Measurements from ENCODE around the gene ZNF575.
A peak's percentile ranks its signal among the peaks of the same experiment; 100 is the strongest.
"Not testable (repeated sequence)": the region's sequence is repeated elsewhere in the genome, so short reads cannot be mapped to it uniquely, and the experiment has no call there.

The ZNF575 gene

DNA sequence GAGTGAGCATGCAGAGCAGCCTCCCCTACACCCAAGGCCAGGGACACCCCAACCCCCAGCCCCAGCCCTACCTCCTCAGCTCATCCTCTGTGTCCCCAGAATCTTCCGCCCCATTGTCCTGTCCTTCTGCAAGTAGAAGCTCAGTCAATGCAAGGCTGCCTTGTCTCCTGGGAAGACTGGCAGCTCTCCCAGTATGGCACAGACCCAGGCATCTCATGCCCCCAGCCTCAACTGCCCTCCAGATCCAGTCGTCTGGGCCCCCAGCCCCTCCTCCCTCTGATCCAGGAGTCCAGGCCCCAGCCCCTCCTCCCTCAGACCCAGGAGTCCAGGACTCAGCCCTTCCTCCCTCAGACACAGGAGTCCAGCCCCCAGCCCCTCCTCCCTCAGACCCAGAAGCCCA lies 13.0 kb downstream of the ZNF575 start:
- Mint-ChIP-seq H3K4me3 (no peak overlapping the region), H3K9me3 (no peaks in the 10 kb centered on the region), H3K36me3 (ENCODE audit: low read depth) (peaks cover 31% of the 10 kb centered on the region), H3K27ac (no peak overlapping the region), H3K27me3 (no peaks in the 10 kb centered on the region), H3K4me1 (ENCODE audit: low read depth) (no peaks in the 10 kb centered on the region)

DNA sequence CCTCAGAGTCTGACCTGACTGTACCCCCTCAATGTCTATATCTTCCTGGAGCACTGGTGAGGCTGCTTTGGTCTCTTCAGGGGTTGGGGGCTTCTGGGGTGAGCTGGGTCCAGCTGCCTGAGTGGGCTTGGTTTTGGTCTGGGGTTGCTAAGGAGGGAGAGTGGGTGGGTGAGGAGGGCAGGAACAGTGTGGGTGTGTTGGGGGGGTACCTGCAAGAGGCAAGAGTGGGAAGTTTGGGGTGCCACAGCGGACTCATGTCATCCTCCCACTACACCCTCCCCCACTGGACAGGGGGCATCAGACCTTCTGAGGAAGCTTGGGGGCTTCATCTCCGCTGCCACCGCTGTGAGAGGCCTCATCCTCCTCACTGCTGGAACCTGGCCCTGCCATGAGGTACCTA lies 13.6 kb downstream of the ZNF575 start:
- H3K4me3 Mint-ChIP-seq, result no peak overlapping the region
- H3K27ac Mint-ChIP-seq, result no peak overlapping the region
- no peaks in the 10 kb centered on the region for H3K4me1 Mint-ChIP-seq (ENCODE audit: low read depth)
- H3K27me3 Mint-ChIP-seq, result no peaks in the 10 kb centered on the region
- H3K9me3 Mint-ChIP-seq, result no peaks in the 10 kb centered on the region
- peaks cover 28% of the 10 kb centered on the region for H3K36me3 Mint-ChIP-seq (ENCODE audit: low read depth)

DNA sequence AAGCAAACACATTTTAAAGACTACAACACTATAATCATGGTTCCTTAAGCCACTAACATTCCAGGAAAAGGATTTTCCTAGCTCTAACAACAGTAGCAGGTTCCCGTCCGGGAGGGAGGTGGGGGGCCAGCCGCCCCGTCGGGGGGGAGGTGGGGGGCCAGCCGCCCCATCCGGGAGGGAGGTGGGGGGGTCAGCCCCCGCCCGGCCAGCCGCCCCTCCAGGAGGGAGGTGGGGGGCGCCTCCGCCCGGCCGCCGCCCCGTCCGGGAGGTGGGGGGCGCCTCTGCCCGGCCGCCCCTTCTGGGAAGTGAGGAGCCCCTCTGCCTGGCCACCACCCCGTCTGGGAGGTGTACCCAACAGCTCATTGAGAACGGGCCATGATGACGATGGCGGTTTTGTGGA lies 14.9 kb downstream of the ZNF575 start:
- not testable (repeated sequence) for H3K4me1 Mint-ChIP-seq (ENCODE audit: low read depth); H3K27me3 Mint-ChIP-seq; H3K4me3 Mint-ChIP-seq; H3K27ac Mint-ChIP-seq; H3K9me3 Mint-ChIP-seq
- H3K36me3 Mint-ChIP-seq (ENCODE audit: low read depth), result peaks cover 29% of the 10 kb centered on the region

DNA sequence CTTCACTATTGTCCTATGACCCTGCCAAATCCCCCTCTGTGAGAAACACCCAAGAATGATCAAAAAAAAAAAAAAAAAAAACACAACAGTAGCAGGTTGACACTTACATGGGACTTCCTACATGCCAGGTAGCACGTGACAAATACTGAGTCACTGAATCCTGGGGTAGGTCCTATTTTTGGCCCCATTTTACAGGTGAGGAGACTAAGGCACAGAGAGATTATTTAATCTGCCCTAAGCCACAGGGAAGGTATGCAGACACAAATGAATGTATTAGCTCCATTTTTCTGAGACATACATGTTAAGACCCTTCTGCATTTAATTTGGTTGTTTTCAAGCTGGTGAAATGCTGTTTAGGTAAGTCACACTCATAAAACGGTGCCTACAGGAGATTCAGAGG lies 15.7 kb downstream of the ZNF575 start:
- Mint-ChIP-seq H3K9me3 (no peaks in the 10 kb centered on the region), H3K27me3 (no peaks in the 10 kb centered on the region), H3K27ac (no peak overlapping the region), H3K36me3 (ENCODE audit: low read depth) (peaks cover 27% of the 10 kb centered on the region), H3K4me3 (no peak overlapping the region), H3K4me1 (ENCODE audit: low read depth) (no peaks in the 10 kb centered on the region)

DNA sequence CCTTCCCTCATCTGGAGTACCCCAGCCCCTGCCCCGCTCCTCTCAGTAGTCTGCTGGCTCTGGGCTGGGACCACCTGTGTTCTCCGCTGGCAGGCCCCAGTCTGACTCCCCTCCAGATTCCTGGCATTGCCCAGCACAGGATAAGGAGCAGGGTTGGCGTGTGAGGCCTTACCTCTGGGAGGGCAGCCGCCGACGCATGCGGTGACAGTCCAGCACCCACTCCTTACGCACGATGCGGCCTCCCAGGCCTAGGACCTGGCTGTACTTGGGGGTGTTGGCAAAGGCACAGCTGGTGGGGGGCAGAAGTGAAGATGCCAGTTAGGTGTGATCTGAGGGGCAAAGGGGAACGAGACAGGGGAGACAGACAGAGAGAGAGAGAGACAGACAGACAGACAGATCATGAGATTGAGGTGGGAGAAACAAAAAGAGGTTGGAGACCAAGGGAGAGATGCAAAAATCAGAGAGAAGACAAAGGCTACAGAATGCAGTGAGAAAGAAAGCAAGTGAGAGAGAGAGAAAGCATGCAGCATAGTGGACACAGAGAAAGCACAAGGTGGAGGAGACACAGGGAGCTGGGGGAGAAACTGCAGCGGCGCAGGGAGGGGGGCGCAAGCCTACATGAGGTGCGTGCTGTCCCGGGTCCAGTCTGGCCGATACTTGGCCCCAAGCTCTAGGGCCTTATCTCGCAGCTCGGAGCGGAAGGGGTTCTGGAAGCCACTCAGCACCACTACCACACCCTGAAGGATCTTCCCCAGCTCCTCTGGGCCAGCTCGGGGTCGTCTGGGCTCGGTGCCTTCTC lies 18.6 kb downstream of the ZNF575 start:
- H3K9me3 Mint-ChIP-seq, result no peaks in the 10 kb centered on the region
- H3K27ac Mint-ChIP-seq, result no peak overlapping the region
- peaks cover 9% of the 10 kb centered on the region for H3K4me1 Mint-ChIP-seq (ENCODE audit: low read depth)
- H3K4me3 Mint-ChIP-seq, result no peak overlapping the region
- peaks cover 42% of the 10 kb centered on the region for H3K36me3 Mint-ChIP-seq (ENCODE audit: low read depth)
- H3K27me3 Mint-ChIP-seq, result no peaks in the 10 kb centered on the region

DNA sequence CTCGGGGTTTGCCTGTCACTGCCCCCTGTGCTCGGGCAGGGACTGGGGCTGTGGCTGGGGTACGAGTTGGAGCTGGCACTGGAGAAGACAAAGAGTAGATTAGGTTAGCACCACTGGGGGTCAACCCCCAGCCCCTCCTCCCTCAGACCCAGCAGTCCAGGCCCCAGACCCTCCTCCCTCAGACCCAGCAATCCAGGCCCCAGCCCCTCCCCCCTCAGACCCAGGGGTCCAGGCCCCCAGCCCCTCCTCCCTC lies 19.1 kb downstream of the ZNF575 start:
- Mint-ChIP-seq H3K36me3 (ENCODE audit: low read depth) (peaks cover 42% of the 10 kb centered on the region), H3K27ac (no peak overlapping the region), H3K9me3 (no peaks in the 10 kb centered on the region), H3K27me3 (no peaks in the 10 kb centered on the region), H3K4me3 (no peak overlapping the region), H3K4me1 (ENCODE audit: low read depth) (peaks cover 9% of the 10 kb centered on the region)

DNA sequence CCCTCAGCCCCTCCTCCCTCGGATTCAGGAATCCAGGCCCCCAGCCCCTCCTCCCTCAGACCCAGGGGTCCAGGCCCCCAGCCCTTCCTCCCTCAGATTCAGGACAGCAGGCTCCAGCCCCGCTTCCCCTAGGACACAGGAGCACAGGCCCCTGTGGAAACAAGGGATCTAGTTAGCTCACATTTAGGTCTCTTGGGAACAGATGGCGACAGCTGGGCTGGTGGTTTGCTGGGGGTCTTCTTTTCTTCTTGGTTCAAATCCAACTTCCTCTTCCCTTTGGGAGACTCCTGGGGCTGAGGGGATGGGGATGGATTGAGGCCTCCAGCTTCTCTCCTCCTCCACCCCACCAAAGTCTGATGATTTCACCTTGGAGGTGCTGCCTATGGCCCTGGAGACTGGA lies 19.6 kb downstream of the ZNF575 start:
- Mint-ChIP-seq H3K27ac (no peak overlapping the region), H3K4me1 (ENCODE audit: low read depth) (peaks cover 9% of the 10 kb centered on the region), H3K9me3 (no peaks in the 10 kb centered on the region), H3K4me3 (no peak overlapping the region), H3K27me3 (no peaks in the 10 kb centered on the region), H3K36me3 (ENCODE audit: low read depth) (peaks cover 42% of the 10 kb centered on the region)

DNA sequence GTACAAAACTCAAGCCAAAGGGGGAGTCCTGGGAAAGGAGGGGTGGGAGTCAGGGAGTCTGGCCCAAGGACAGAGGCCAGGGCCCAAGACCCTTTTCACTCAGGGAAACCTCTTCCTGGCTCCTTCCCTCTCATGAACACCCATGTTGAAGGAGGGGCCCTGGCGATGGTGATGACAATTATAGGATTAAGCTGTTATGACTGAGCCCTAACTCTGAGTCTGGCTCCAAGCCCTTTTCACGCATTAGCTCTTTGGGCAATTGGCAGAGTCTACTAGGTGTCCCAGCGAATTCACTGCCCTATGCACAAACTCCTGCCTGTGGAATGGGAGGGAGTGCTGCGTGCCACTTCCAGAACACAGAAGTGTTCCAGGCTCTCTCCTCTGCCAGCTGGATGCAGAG lies 20.7 kb downstream of the ZNF575 start:
- peaks cover 9% of the 10 kb centered on the region for H3K4me1 Mint-ChIP-seq (ENCODE audit: low read depth)
- H3K9me3 Mint-ChIP-seq, result no peaks in the 10 kb centered on the region
- no peaks in the 10 kb centered on the region for H3K27me3 Mint-ChIP-seq
- peaks cover 43% of the 10 kb centered on the region for H3K36me3 Mint-ChIP-seq (ENCODE audit: low read depth)
- no peak overlapping the region for H3K27ac Mint-ChIP-seq
- no peak overlapping the region for H3K4me3 Mint-ChIP-seq

DNA sequence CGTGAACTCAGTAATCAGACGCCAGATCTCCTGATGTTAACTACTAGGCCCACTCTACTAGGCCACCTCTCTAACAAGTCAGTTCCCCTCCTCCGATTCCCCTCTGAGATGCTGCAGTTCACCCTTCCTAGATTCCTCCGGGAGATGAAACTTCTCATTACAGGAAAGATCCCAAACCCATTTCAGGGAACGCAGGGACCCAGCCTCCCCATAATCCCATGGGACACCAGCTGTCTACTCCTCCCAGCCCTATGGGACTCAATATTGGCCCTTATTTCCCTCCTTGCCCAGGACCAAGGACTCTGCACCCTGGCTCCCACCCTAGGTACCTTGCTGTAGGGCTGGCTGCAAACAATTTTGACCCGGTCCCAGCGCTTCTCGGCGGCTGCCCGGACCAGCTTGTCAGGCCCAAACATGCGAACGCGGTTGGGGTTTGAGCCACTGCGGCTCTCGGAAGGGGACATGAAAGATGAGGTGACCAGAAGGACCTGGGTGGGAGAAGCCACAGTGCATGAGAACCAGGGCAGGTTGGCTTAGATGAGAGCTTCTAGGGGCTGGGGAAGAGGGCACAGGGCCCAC lies 21.4 kb downstream of the ZNF575 start:
- Mint-ChIP-seq H3K4me3 (no peak overlapping the region), H3K27me3 (no peaks in the 10 kb centered on the region), H3K9me3 (no peaks in the 10 kb centered on the region), H3K36me3 (ENCODE audit: low read depth) (peaks cover 42% of the 10 kb centered on the region), H3K4me1 (ENCODE audit: low read depth) (peaks cover 9% of the 10 kb centered on the region), H3K27ac (no peak overlapping the region)

DNA sequence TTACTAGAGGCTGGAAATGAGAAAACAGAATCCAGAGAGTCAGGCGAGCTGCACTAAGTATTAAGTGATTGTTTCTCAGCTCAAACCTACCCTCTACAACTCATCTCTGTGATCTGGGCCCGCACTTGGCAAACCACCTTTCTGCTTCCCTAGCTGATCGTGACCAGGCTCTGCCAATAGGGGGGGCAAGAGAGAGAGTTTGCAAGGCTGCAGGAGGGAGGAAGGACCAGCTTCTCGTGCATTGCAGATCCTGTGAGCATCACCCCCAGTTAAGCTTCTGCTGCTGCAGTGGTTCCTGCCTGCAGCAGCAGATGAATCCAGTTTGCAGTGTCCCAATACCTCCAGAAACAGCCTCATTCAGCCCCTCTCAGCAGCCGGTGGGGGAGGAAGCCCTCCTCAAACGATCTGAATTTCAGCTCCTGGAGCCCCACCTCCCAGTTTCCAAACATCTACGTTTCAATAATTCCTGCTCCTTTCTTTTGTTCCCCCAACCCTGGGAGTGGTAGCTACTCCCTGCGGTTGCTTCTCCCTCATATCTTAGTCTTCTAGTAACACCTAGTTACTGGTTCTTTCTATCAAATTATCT lies 22.3 kb downstream of the ZNF575 start:
- Mint-ChIP-seq H3K27ac (no peak overlapping the region), H3K4me1 (ENCODE audit: low read depth) (peaks cover 11% of the 10 kb centered on the region), H3K36me3 (ENCODE audit: low read depth) (peaks cover 42% of the 10 kb centered on the region)

DNA sequence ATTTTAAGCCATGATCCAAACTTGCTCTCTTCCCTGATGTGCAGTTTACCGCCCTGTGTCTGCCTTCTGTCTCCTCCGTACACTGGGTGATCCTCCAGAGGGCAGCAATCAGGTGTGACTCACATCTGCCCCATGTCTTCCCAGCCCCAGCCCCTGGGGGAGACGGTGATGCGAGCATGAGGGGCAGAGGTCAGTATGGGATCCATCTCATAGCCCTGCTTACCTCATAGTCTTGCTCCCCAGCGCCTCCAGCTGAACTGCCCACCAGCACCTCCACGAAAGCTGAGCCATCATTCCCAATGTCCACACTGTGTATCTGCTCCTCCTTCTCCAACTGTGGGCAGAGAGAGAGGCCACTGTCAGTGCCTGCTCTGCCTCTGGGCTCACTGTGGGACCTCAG lies 27.7 kb downstream of the ZNF575 start:
- peaks cover 40% of the 10 kb centered on the region for H3K36me3 Mint-ChIP-seq (ENCODE audit: low read depth)
- no peaks in the 10 kb centered on the region for H3K9me3 Mint-ChIP-seq
- H3K27ac Mint-ChIP-seq, result peak overlapping the region; percentile 80
- peaks cover 53% of the 10 kb centered on the region for H3K4me1 Mint-ChIP-seq (ENCODE audit: low read depth)
- H3K27me3 Mint-ChIP-seq, result no peaks in the 10 kb centered on the region
- no peak overlapping the region for H3K4me3 Mint-ChIP-seq

More for the DNA sequence above, 22.3 kb downstream of the ZNF575 start:
- Mint-ChIP-seq H3K27me3 (no peaks in the 10 kb centered on the region), H3K4me3 (no peak overlapping the region), H3K9me3 (no peaks in the 10 kb centered on the region)

DNA sequence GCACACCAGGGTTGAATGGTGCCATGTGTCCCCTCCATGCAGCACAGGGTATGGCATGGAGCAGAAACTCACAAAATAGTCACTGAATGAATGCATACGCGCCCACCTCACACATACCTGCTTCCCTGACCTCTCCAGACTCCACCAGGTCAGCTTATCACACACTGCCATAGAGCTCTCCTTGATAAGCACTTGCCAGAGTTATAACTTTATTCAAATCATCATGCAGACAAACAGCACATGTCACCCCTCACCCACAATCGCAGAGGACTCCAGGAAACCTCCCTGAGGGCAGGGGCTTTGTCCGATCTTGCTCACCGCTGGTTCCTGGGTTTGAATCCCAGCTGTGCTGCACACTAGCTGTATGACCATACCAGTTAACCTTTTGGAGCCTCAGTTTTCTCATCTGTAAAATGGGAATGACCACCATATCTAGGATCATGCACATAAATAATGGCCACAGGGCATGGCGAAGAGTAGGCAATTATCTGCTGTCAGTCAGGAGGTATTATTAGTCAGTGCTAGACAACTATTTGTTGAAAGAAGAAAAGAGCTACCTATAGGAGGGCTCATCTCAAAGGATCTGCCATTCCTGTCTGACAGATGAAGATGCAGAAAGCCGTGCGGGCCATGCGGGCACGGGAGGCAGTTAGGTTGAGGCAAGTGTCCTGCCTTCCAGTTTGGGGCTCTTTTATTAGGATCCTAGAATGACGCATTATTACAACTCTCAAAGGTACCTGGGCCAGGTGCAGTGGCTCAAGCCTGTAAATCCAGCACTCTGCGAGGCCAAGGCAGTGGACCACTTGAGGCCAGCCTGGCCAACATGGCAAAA lies 28.4 kb downstream of the ZNF575 start:
- H3K4me3 Mint-ChIP-seq, result no peak overlapping the region
- peak overlapping the region; percentile 88 for H3K27ac Mint-ChIP-seq
- H3K36me3 Mint-ChIP-seq (ENCODE audit: low read depth), result peaks cover 40% of the 10 kb centered on the region
- H3K27me3 Mint-ChIP-seq, result no peaks in the 10 kb centered on the region
- H3K9me3 Mint-ChIP-seq, result no peaks in the 10 kb centered on the region
- peaks cover 54% of the 10 kb centered on the region for H3K4me1 Mint-ChIP-seq (ENCODE audit: low read depth)

DNA sequence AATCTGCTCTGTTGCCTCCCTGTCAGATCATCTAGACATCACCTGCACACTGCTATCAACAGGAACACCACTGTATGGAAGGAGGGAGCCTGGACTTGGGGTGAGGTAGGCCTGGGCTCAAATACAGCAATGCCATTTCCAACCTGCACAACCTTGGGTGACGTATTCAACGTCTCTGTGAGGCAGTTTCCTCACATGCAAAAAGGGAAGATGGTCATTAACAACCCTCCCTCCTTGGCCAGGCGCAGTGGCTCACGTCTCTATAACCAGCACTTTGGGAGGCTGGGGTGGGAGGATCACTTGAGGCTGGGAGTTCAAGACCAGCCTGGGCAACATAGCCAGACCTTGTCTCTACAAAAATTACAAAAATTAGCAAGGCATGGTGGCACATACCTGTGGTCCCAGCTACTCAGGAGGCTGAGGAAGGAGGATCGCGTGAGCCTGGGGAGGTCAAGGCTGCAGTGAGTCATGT lies 29.3 kb downstream of the ZNF575 start:
- Mint-ChIP-seq H3K9me3 (no peaks in the 10 kb centered on the region), H3K36me3 (ENCODE audit: low read depth) (peaks cover 43% of the 10 kb centered on the region), H3K4me3 (peak overlapping the region; percentile 65), H3K27me3 (no peaks in the 10 kb centered on the region), H3K27ac (peak overlapping the region; percentile 88), H3K4me1 (ENCODE audit: low read depth) (peaks cover 58% of the 10 kb centered on the region)

DNA sequence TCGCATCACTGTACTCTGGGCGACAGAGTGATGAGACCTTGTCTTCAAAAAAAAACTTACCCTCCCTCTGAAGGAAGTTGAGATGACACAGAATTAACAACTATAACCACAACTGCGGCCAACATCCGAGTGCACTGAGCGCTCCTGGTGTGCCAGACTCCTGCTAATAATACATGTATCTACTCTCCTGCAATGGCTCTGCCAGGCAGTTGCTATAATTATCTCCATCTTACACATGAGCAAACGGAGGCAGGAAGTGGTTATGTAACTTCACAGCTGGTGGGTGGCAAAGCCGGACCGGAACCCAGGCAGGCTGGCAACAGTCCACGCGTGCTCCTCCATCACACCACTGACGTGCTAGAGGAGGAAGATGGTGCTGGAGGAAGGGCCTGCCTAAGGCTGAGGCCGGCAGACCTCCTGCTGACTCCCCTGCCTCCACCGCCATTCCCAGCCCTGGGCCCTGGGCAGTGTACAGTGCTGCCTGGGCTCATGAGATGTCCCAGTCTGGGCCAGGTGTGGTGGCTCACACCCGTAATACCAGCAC lies 29.8 kb downstream of the ZNF575 start:
- Mint-ChIP-seq H3K27me3 (no peaks in the 10 kb centered on the region), H3K4me3 (peak overlapping the region; percentile 65), H3K27ac (peak overlapping the region; percentile 88), H3K4me1 (ENCODE audit: low read depth) (peaks cover 58% of the 10 kb centered on the region), H3K36me3 (ENCODE audit: low read depth) (peaks cover 42% of the 10 kb centered on the region), H3K9me3 (no peaks in the 10 kb centered on the region)

Data from stimulated activated naive CD8-positive, alpha-beta T cell treated with anti-CD3 and anti-CD28 coated beads, Interleukin-15, Interleukin-2, amounts not matched to agents 100 ng/mL and 50 ng/mL, for 24 hours (primary cell).